HepG2 (cell line): Measurements from ENCODE around the gene NDUFS7. TPM values are rescaled to one million over a fixed set of nuclear protein-coding genes. Genes with fewer than 3 reads are reported as not detected.

Experiments
- AGO2 ChIP-seq: fragments of 200-400 bp; formaldehyde crosslinking; optimal IDR thresholded peaks from 2 replicates; pipeline ENCODE3; 2017; ENCODE audit warnings: mild to moderate bottlenecking, low read depth, low read length, moderate library complexity
- BRD4 ChIP-seq: sonication (generic); formaldehyde crosslinking; IDR thresholded peaks from 2 replicates; pipeline ENCODE4 v1.4.0; 2020; ENCODE audit warnings: missing genetic modification reagents
- CHD2 ChIP-seq: IDR thresholded peaks from 2 replicates; pipeline ENCODE4 v1.6.1; 2011; ENCODE audit warnings: low read depth, low read length, improper control_type of control experiment
- JUND ChIP-seq: sonication (generic); formaldehyde crosslinking; IDR thresholded peaks from 2 replicates; pipeline ENCODE4 v1.8.0; 2022; ENCODE audit warnings: mild to moderate bottlenecking, missing genetic modification reagents
- MAZ ChIP-seq, 2 experiments: sonication (generic) in 1 of 2; formaldehyde crosslinking in 1 of 2; IDR thresholded peaks; 2 replicates each; pipeline versions ENCODE4 v1.5.0 to v1.6.1; 2012 to 2020; ENCODE audit warnings: low read depth in 2 of 2, mild to moderate bottlenecking in 2 of 2, borderline replicate concordance in 1 of 2, improper control_type of control experiment in 1 of 2, low read length in 1 of 2, missing genetic modification reagents in 1 of 2, moderate library complexity in 1 of 2
- NFATC3 ChIP-seq: sonication (generic); formaldehyde crosslinking; IDR thresholded peaks from 2 replicates; pipeline ENCODE4 v1.5.1; 2020; ENCODE audit warnings: mild to moderate bottlenecking, missing genetic modification reagents
- SMAD9 ChIP-seq: sonication (generic); formaldehyde crosslinking; IDR thresholded peaks from 2 replicates; pipeline ENCODE4 v1.5.1; 2020; ENCODE audit warnings: mild to moderate bottlenecking, missing genetic modification reagents
- SPEN ChIP-seq: sonication (generic); formaldehyde crosslinking; IDR thresholded peaks from 2 replicates; pipeline ENCODE4 v1.5.1; 2020; ENCODE audit warnings: low read depth, mild to moderate bottlenecking, missing genetic modification reagents
- TARDBP ChIP-seq: sonication (generic); formaldehyde crosslinking; IDR thresholded peaks from 2 replicates; pipeline ENCODE4 v1.8.0; 2022; ENCODE audit warnings: mild to moderate bottlenecking, missing genetic modification reagents
- ZNF44 ChIP-seq: sonication (generic); formaldehyde crosslinking; IDR thresholded peaks from 2 replicates; pipeline ENCODE4 v1.5.1; 2020; ENCODE audit warnings: mild to moderate bottlenecking, missing genetic modification reagents
- polyA plus RNA-seq, 8 experiments: library from polyadenylated mRNA; depleted of rRNA in 3 of 8; stranded (reverse) in 7 of 8; unstranded in 1 of 8; fragments of >200 nt; fragmentation: Illumina TruSeq in 4 of 8; extraction: Trizol in 4 of 8; gene quantifications; 2 replicates each; pipeline versions ENCODE4 v1.2.1 to v1.2.3, GENCODE V29; 2011 to 2016; ENCODE audit warnings: low read depth in 4 of 8, missing spikeins in 1 of 8, mixed read lengths in 1 of 8; ENCODE audit not compliant: insufficient read depth in 1 of 8
- total RNA-seq, 5 experiments: library from RNA; depleted of rRNA; stranded (reverse); fragments of >200 nt; fragmentation: Illumina TruSeq; extraction: Trizol; gene quantifications; 2 replicates each; pipeline ENCODE4 v1.2.3, GENCODE V29; 2016; ENCODE audit warnings: low read depth in 1 of 5
- TF ChIP-seq, protein P1 (sequence below): sonication (generic); IDR thresholded peaks from 2 replicates; pipeline ENCODE4 v1.6.1; 2016; ENCODE audit warnings: low read depth, borderline replicate concordance
- TF ChIP-seq, protein P2 (sequence below): IDR thresholded peaks from 2 replicates; pipeline ENCODE4 v1.6.1; 2016; ENCODE audit warnings: low read depth, control low read depth
- TF ChIP-seq, protein P3 (sequence below): sonication (generic); formaldehyde crosslinking; IDR thresholded peaks from 2 replicates; pipeline ENCODE4 v1.4.0; 2020; ENCODE audit warnings: mild to moderate bottlenecking, missing genetic modification reagents
- TF ChIP-seq, protein P4 (sequence below): sonication (generic); formaldehyde crosslinking; IDR thresholded peaks from 2 replicates; pipeline ENCODE4 v1.4.0; 2020; ENCODE audit warnings: missing genetic modification reagents, borderline replicate concordance
- TF ChIP-seq, protein P5 (sequence below): sonication (generic); formaldehyde crosslinking; IDR thresholded peaks from 2 replicates; pipeline ENCODE4 v1.4.0; 2020; ENCODE audit warnings: missing genetic modification reagents

Gene NDUFS7
- total and polyA plus RNA-seq, 2 of the 13 experiments (the other 11 are each of a cell fraction or from before 2014, with no cell fraction given) = 34.3 to 66.9 TPM

DNA sequence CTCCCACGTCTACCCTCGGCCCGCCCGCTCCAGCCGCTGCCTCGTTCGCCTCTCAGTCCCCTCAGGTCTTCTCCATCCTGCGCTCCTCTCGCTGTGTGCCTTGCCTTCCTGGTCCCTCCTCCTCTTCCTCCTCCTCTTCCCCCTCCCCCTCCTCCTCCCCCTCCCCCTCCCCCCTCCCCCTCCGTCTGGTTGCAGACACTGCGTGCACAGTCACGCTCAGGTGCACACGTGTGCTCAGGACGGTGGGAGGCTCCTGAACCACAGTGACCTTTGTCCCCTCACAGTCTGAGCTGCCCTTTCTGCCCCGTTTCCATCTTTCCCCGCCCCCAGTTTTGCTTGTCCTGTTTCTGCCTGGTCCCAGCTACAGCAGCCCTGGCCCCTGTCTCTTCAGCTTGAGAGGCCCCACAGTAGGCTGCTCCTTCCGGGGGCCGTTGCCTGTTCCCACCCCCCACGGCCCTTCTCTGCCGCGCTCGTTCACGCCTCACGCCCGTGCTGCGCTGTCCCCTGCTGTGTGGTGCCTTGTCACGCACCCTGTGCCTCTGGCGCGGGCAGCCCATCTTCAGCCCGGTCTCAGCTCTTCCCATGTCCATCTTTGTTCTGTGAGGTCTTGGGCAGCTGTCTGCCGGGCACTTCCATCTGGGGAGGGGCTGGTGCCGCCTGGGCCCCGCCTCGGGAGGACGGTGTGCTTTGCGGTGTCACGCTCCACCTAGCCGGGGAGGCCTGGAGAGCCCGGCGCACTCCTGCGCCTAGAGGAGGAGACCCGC is 40.7 kb downstream of the NDUFS7 start (continued):
- TF ChIP-seq MAZ (IDR thresholded peaks at IDR 0.05; ENCODE audit: borderline replicate concordance, low read depth, low read length) (0 out of 2 replicates have a peak, but pooled peaks have one; percentile 39), MAZ (CRISPR knock-in tag; IDR thresholded peaks at IDR 0.05; ENCODE audit: low read depth) (peak; percentile 91), ZNF44 (CRISPR knock-in tag) (0 out of 2 replicates have a peak, but pooled peaks have one; percentile 54), TARDBP (CRISPR knock-in tag) (peak; percentile 60; the same call in 1 of the 2 replicates), SMAD9 (CRISPR knock-in tag) (0 out of 2 replicates have a peak, but pooled peaks have one; percentile 48), JUND (peak; percentile 13; the same call in 1 of the 2 replicates), CHD2 (no peak), BRD4 (no peak), AGO2 (peak; percentile 99), NFATC3 (CRISPR knock-in tag) (peak; percentile 49; the same call in 1 of the 2 replicates), SPEN (CRISPR knock-in tag) (peak; percentile 46; the same call in 1 of the 2 replicates)
- TF ChIP-seq, protein P1, sequence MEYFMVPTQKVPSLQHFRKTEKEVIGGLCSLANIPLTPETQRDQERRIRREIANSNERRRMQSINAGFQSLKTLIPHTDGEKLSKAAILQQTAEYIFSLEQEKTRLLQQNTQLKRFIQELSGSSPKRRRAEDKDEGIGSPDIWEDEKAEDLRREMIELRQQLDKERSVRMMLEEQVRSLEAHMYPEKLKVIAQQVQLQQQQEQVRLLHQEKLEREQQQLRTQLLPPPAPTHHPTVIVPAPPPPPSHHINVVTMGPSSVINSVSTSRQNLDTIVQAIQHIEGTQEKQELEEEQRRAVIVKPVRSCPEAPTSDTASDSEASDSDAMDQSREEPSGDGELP = peak; percentile 61; the same call in 1 of the 2 replicates
- TF ChIP-seq, protein P2, sequence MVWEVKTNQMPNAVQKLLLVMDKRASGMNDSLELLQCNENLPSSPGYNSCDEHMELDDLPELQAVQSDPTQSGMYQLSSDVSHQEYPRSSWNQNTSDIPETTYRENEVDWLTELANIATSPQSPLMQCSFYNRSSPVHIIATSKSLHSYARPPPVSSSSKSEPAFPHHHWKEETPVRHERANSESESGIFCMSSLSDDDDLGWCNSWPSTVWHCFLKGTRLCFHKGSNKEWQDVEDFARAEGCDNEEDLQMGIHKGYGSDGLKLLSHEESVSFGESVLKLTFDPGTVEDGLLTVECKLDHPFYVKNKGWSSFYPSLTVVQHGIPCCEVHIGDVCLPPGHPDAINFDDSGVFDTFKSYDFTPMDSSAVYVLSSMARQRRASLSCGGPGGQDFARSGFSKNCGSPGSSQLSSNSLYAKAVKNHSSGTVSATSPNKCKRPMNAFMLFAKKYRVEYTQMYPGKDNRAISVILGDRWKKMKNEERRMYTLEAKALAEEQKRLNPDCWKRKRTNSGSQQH (CRISPR knock-in tag) = peak; percentile 45; the same call in 1 of the 2 replicates
- TF ChIP-seq, protein P3, sequence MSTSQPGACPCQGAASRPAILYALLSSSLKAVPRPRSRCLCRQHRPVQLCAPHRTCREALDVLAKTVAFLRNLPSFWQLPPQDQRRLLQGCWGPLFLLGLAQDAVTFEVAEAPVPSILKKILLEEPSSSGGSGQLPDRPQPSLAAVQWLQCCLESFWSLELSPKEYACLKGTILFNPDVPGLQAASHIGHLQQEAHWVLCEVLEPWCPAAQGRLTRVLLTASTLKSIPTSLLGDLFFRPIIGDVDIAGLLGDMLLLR (CRISPR knock-in tag) = 0 out of 2 replicates have a peak, but pooled peaks have one; percentile 6
- TF ChIP-seq, protein P4, sequence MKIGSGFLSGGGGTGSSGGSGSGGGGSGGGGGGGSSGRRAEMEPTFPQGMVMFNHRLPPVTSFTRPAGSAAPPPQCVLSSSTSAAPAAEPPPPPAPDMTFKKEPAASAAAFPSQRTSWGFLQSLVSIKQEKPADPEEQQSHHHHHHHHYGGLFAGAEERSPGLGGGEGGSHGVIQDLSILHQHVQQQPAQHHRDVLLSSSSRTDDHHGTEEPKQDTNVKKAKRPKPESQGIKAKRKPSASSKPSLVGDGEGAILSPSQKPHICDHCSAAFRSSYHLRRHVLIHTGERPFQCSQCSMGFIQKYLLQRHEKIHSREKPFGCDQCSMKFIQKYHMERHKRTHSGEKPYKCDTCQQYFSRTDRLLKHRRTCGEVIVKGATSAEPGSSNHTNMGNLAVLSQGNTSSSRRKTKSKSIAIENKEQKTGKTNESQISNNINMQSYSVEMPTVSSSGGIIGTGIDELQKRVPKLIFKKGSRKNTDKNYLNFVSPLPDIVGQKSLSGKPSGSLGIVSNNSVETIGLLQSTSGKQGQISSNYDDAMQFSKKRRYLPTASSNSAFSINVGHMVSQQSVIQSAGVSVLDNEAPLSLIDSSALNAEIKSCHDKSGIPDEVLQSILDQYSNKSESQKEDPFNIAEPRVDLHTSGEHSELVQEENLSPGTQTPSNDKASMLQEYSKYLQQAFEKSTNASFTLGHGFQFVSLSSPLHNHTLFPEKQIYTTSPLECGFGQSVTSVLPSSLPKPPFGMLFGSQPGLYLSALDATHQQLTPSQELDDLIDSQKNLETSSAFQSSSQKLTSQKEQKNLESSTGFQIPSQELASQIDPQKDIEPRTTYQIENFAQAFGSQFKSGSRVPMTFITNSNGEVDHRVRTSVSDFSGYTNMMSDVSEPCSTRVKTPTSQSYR (CRISPR knock-in tag) = peak; percentile 86; the same call in 1 of the 2 replicates
- TF ChIP-seq, protein P5, sequence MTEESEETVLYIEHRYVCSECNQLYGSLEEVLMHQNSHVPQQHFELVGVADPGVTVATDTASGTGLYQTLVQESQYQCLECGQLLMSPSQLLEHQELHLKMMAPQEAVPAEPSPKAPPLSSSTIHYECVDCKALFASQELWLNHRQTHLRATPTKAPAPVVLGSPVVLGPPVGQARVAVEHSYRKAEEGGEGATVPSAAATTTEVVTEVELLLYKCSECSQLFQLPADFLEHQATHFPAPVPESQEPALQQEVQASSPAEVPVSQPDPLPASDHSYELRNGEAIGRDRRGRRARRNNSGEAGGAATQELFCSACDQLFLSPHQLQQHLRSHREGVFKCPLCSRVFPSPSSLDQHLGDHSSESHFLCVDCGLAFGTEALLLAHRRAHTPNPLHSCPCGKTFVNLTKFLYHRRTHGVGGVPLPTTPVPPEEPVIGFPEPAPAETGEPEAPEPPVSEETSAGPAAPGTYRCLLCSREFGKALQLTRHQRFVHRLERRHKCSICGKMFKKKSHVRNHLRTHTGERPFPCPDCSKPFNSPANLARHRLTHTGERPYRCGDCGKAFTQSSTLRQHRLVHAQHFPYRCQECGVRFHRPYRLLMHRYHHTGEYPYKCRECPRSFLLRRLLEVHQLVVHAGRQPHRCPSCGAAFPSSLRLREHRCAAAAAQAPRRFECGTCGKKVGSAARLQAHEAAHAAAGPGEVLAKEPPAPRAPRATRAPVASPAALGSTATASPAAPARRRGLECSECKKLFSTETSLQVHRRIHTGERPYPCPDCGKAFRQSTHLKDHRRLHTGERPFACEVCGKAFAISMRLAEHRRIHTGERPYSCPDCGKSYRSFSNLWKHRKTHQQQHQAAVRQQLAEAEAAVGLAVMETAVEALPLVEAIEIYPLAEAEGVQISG (CRISPR knock-in tag) = peak; percentile 73
